Upper lobe of right lung (tissue), 1 donor: ENCODE measurements around the gene SOS1. TPM values are rescaled to one million over a fixed set of nuclear protein-coding genes. Genes with fewer than 3 reads are reported as not detected.
"Not testable (repeated sequence)": the region's sequence is repeated elsewhere in the genome, so short reads cannot be mapped to it uniquely, and the experiment has no call there.

Experiments used
- ATAC-seq: fragments of 200-7000 bp; cut with Tn5 transposase; one replicate; pipeline ENCODE4 v1.9.1; 2020; ENCODE audit warnings: mild to moderate bottlenecking, moderate library complexity
- DNase-seq: peaks from one replicate; pipeline ENCODE4 v3.0.0-alpha.2; 2020
- H3K27ac ChIP-seq: fragments of 200-600 bp; one replicate; pipeline ENCODE4 v1.8.0; 2022
- H3K27me3 ChIP-seq: fragments of 200-600 bp; one replicate; pipeline ENCODE4 v1.8.0; 2022; ENCODE audit warnings: mild to moderate bottlenecking
- H3K36me3 ChIP-seq: fragments of 200-600 bp; one replicate; pipeline ENCODE4 v1.8.0; 2022
- H3K4me1 ChIP-seq: fragments of 200-600 bp; one replicate; pipeline ENCODE4 v1.8.0; 2022
- H3K4me3 ChIP-seq: fragments of 200-600 bp; one replicate; pipeline ENCODE4 v1.8.0; 2022; ENCODE audit warnings: mild to moderate bottlenecking
- H3K9me3 ChIP-seq: fragments of 200-600 bp; one replicate; pipeline ENCODE4 v1.8.0; 2022
- intact Hi-C: fragments of 100-400 bp; cut with DNase I; formaldehyde crosslinking; loops from one replicate; pipeline ENCODE4 v1.11.0; 2022
- total RNA-seq: library from RNA; stranded (reverse); fragmentation: NEBNext Ultra II Directional; extraction: Animal tissue kit (Norgen Biotek cat#: 25700); gene quantifications from one replicate; pipeline ENCODE4 v1.2.1, GENCODE V29; 2021
- TF ChIP-seq, protein P1 (sequence below): fragments of 200-600 bp; IDR thresholded peaks from one replicate; pipeline ENCODE4 v1.8.0; 2022; ENCODE audit warnings: antibody characterized with exemption
- donor health status: DM: no; HTN: yes; CAD: no; lungs with severe emphysema.

SOS1 gene
- total RNA-seq, 1 donor from 2014 or later, result 37.0 TPM

DNA sequence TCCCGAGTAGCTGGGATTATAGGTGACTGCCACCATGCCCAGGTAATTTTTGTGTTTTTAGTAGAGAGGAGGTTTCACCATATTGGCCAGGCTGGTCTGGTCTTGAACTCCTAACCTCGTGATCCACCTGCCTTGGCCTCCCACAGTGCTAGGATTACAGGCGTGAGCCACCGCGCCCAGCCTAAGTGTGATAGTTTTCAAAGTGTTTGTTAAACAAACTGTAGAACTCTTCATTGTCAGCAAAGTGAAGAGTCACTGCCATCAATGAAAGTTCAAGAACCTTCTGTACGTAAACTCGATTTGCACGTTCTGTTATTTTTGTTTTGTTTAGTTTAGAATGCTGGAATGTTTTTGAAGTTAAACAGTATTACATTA, 18.0 kb upstream of the SOS1 start:
- ATAC-seq, result no peak
- DNase-seq, result no peak
- intact Hi-C loops, result no loop called here

DNA sequence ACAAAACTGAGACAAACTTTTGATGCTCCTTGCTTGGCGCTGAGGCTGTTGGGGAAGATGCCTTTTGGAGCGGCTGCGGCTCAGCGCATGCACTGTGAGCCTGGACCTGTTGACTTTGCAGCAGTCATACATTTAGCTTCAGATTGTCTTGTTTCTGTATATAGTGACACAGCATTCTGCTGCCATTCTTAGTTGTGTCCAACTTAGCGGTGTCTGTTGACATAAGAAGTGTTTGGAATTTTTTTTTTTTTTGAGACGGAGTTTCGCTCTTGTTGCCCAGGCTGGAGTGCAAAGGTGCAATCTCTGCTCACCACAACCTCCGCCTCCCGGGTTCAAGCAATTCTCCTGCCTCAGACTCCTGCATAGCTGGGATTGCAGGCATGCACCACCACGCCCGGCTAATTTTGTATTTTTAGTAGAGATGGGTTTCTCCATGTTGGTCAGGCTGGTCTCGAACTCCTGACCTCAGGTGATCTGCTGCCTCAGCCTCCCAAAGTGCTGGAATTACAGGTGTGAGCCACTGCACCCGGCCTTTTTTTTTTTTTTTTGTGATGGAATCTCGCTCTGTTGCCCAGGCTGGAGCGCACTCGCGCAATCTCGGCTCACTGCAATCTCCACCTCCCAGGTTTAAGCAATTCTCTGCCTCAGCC, 17.5 kb upstream of the SOS1 start:
- H3K9me3 ChIP-seq, H3K27me3 ChIP-seq, H3K4me1 ChIP-seq, intact Hi-C loops, ATAC-seq, H3K4me3 ChIP-seq, H3K27ac ChIP-seq, DNase-seq, H3K36me3 ChIP-seq: not testable (repeated sequence)

More for the DNA sequence above, 18.0 kb upstream of the SOS1 start:
- TF ChIP-seq, protein P1, sequence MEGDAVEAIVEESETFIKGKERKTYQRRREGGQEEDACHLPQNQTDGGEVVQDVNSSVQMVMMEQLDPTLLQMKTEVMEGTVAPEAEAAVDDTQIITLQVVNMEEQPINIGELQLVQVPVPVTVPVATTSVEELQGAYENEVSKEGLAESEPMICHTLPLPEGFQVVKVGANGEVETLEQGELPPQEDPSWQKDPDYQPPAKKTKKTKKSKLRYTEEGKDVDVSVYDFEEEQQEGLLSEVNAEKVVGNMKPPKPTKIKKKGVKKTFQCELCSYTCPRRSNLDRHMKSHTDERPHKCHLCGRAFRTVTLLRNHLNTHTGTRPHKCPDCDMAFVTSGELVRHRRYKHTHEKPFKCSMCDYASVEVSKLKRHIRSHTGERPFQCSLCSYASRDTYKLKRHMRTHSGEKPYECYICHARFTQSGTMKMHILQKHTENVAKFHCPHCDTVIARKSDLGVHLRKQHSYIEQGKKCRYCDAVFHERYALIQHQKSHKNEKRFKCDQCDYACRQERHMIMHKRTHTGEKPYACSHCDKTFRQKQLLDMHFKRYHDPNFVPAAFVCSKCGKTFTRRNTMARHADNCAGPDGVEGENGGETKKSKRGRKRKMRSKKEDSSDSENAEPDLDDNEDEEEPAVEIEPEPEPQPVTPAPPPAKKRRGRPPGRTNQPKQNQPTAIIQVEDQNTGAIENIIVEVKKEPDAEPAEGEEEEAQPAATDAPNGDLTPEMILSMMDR, result no peak
- H3K36me3 ChIP-seq, result no peaks in the 10 kb centered on the region
- H3K27ac ChIP-seq, result no peak overlapping the region
- H3K27me3 ChIP-seq, result no peaks in the 10 kb centered on the region
- H3K9me3 ChIP-seq, result no peaks in the 10 kb centered on the region
- no peak overlapping the region for H3K4me3 ChIP-seq
- H3K4me1 ChIP-seq, result no peaks in the 10 kb centered on the region

DNA sequence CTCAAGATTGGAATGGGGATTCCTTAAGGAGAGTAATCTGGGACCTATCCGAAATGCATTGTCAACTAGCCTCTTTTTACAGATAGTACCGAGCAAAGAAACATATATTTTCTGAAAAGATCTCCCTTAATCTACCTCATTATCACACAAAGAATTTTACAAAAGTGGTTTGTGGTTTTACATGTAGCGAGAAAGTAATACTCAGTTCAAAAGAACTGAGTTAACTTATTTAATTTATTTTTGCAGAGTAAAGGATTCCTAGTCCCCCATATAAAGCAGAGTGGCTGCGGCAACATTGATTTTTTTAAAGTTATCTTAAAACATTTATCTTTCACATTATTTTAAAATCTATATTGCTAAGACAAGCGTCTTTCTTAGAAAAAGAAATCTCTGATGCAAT, 15.9 kb upstream of the SOS1 start:
- DNase-seq (no peak), ATAC-seq (no peak)
- no peaks in the 10 kb centered on the region for H3K36me3 ChIP-seq
- intact Hi-C loops, result no loop called here
- no peak overlapping the region for H3K4me3 ChIP-seq
- no peaks in the 10 kb centered on the region for H3K9me3 ChIP-seq
- TF ChIP-seq, protein P1, result no peak
- no peaks in the 10 kb centered on the region for H3K4me1 ChIP-seq
- H3K27ac ChIP-seq, result no peak overlapping the region
- H3K27me3 ChIP-seq, result no peaks in the 10 kb centered on the region

DNA sequence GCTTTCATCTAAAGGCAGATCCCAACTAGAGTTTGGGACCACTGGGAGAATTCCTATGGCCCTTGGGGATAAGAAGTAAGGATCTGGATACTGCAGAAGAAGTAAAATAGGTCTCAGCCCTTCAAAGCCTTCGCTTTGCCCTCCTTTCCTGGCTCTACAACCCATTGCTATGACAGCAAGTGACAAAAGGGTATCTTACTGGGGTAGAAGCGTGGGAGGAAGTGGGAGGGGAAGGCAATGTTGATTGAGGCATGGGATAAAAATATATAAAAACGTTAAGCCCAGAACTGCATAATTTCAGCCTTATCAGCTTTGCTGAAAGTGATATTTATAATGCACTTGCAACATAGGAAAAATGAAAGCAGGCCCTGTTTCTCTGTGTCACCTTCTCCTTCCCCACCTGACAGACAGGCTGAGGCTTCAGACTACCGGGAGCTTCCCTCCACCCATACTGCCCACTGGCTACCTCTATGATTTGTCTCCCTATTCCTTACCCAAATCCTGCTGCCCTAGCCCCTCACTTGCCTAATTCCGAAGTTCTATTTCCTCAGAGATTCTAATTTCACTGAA, 14.9 kb upstream of the SOS1 start:
- TF ChIP-seq, protein P1, result no peak
- Histone ChIP-seq H3K27me3 (no peaks in the 10 kb centered on the region), H3K36me3 (no peaks in the 10 kb centered on the region), H3K4me1 (no peaks in the 10 kb centered on the region), H3K27ac (no peak overlapping the region), H3K4me3 (no peak overlapping the region), H3K9me3 (no peaks in the 10 kb centered on the region)
- intact Hi-C loops, result no loop called here
- ATAC-seq (no peak), DNase-seq (no peak)

DNA sequence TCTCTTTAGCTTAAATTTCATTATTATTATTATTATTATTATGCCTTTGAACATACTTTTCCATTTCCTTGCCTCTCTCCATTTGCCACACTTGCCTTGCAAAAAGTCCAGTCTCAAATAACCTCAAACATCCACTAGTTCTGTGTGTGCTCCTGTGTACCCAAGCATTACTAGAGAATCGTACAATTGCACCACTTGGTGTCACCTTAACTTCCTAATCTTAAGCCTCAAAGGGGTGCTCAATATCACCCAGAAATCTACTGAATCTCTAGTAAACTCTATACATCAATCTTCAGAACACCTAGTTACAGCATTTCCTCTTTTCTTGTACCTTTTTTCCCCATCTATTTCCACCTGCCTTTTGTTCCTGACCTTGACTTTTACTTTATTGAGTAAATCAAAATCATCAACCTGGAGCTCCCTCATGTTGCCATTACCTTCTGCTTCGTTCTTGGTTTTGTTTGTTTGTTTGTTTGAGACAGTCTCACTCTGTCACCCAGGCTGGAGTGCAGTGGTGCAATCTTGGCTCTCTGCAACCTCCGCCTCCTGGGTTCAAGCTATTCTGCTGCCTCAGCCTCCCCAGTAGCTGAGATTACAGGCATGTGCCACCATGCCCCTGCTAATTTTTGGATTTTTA, 12.5 kb upstream of the SOS1 start:
- Histone ChIP-seq H3K27ac (no peak overlapping the region), H3K36me3 (no peaks in the 10 kb centered on the region), H3K9me3 (no peaks in the 10 kb centered on the region), H3K4me3 (no peak overlapping the region), H3K27me3 (no peaks in the 10 kb centered on the region), H3K4me1 (peaks cover 10% of the 10 kb centered on the region)
- ATAC-seq, result no peak
- intact Hi-C loops, result no loop called here
- TF ChIP-seq, protein P1, result no peak
- no peak for DNase-seq

DNA sequence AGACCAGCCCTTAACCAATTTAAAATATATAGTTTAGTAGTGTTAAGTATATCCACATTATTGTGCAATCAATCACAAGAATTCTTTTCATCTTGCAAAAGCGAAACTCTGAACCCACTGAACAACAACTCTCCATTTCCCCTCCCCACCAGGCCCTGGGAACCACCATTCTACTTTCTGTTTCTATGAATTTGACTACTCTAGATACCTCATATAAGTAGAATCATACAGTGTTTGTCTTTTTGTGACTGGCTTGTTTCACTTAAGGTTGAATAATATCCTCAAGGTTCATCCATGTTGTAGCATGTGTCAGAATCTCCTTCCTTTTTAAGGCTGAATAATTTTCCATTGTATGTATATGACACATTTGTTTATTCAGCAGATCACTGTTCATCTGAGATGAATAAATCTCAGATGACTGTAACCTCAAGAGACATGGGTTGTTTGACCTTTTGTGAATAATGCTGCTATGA, 8.1 kb upstream of the SOS1 start:
- Histone ChIP-seq H3K4me3 (no peak overlapping the region), H3K27me3 (no peaks in the 10 kb centered on the region), H3K4me1 (peaks cover 26% of the 10 kb centered on the region), H3K27ac (peak overlapping the region; percentile 53), H3K36me3 (no peaks in the 10 kb centered on the region), H3K9me3 (no peaks in the 10 kb centered on the region)
- TF ChIP-seq, protein P1, result no peak
- intact Hi-C loops, result no loop called here
- DNase-seq (no peak), ATAC-seq (no peak)
